OCI-LY1 (cell line): Measurements from ENCODE around the gene PABPC3.

Source experiments
- H2AFZ ChIP-seq: fragments of 200-600 bp; sonication (generic), shearing (Covaris generic); 2 replicates; pipeline ENCODE4 v1.6.0; 2014; ENCODE audit warnings: antibody characterized with exemption, mild to moderate bottlenecking, low read length
- H3F3A ChIP-seq: fragments of 200-600 bp; sonication (generic), shearing (Covaris generic); 2 replicates; pipeline ENCODE4 v1.6.0; 2014; ENCODE audit warnings: mild to moderate bottlenecking, antibody characterized with exemption, low read length, moderate library complexity; ENCODE audit not compliant: insufficient read depth
- H3K27ac ChIP-seq: fragments of 200-600 bp; sonication (generic); 2 replicates; pipeline ENCODE4 v1.5.1; 2014; ENCODE audit warnings: low read length, mixed run types, mild to moderate bottlenecking, low read depth; ENCODE audit not compliant: poor library complexity, severe bottlenecking
- H3K27me3 ChIP-seq: fragments of 200-600 bp; sonication (generic); 2 replicates; pipeline ENCODE4 v1.6.0; 2014; ENCODE audit warnings: antibody characterized with exemption, mild to moderate bottlenecking, low read length, moderate library complexity; ENCODE audit not compliant: insufficient read depth
- H3K36me3 ChIP-seq: fragments of 200-600 bp; sonication (generic); 2 replicates; pipeline ENCODE4 v1.6.1; 2014; ENCODE audit warnings: mild to moderate bottlenecking, antibody characterized with exemption, low read length, moderate library complexity, mixed read lengths; ENCODE audit not compliant: insufficient read depth
- H3K4me1 ChIP-seq: fragments of 200-600 bp; sonication (generic); 2 replicates; pipeline ENCODE4 v1.5.1; 2014; ENCODE audit warnings: mild to moderate bottlenecking, low read length, moderate library complexity; ENCODE audit not compliant: insufficient read depth, severe bottlenecking
- H3K4me2 ChIP-seq: fragments of 200-600 bp; sonication (generic), shearing (Covaris generic); 2 replicates; pipeline ENCODE4 v1.6.1; 2014; ENCODE audit warnings: low read length
- H3K4me3 ChIP-seq: fragments of 200-600 bp; sonication (generic); 2 replicates; pipeline ENCODE4 v1.5.1; 2014; ENCODE audit warnings: low read length, low read depth, mild to moderate bottlenecking, mixed read lengths; ENCODE audit not compliant: poor library complexity, severe bottlenecking
- H3K79me2 ChIP-seq: fragments of 200-600 bp; shearing (Covaris generic); 2 replicates; pipeline ENCODE4 v1.6.1; 2016; ENCODE audit warnings: mixed run types, low read length, mixed read lengths; ENCODE audit not compliant: insufficient read depth
- H3K9ac ChIP-seq: fragments of 200-600 bp; sonication (generic), shearing (Covaris generic); 2 replicates; pipeline ENCODE4 v1.6.1; 2014; ENCODE audit warnings: mild to moderate bottlenecking, low read length, mixed read lengths
- H3K9me2 ChIP-seq: fragments of 200-600 bp; sonication (generic), shearing (Covaris generic); 2 replicates; pipeline ENCODE4 v1.6.1; 2014; ENCODE audit warnings: low read depth, mild to moderate bottlenecking, low read length, mixed read lengths
- H3K9me3 ChIP-seq: fragments of 200-600 bp; shearing (Covaris generic); 2 replicates; pipeline ENCODE4 v1.6.1; 2014; ENCODE audit warnings: low read length, mixed read lengths
- H4K20me1 ChIP-seq: fragments of 200-600 bp; sonication (generic), shearing (Covaris generic); 2 replicates; pipeline ENCODE4 v1.6.0; 2016; ENCODE audit warnings: mild to moderate bottlenecking, low read length; ENCODE audit not compliant: insufficient read depth
- CTCF ChIP-seq: fragments of 200-600 bp; sonication (generic), shearing (Covaris generic); IDR thresholded peaks from 2 replicates; pipeline ENCODE4 v1.5.1; 2017; ENCODE audit warnings: mild to moderate bottlenecking, antibody characterized with exemption, low read length, moderate library complexity, mixed read lengths
- EZH2 ChIP-seq: fragments of 200-600 bp; sonication (generic), shearing (Covaris generic); IDR thresholded peaks from 2 replicates; pipeline ENCODE4 v1.8.0; 2017; ENCODE audit warnings: borderline replicate concordance, mixed run types, mild to moderate bottlenecking, antibody characterized with exemption, low read length, moderate library complexity, mixed read lengths

Gene PABPC3

GRCh38 chr13:25147638-25148401 is 51.9 kb downstream of the PABPC3 start:
- Histone ChIP-seq H3K4me2 (no peak overlapping the region), H2AFZ (no peak overlapping the region), H3K27me3 (no peaks in the 10 kb centered on the region), H3K36me3 (no peaks in the 10 kb centered on the region), H3K27ac (no peak overlapping the region), H3K9me2 (no peaks in the 10 kb centered on the region), H3K9me3 (no peaks in the 10 kb centered on the region), H3K4me3 (no peak overlapping the region), H3F3A (no peaks in the 10 kb centered on the region), H3K79me2 (no peaks in the 10 kb centered on the region), H3K4me1 (no peaks in the 10 kb centered on the region), H4K20me1 (no peaks in the 10 kb centered on the region), H3K9ac (no peak overlapping the region)
- TF ChIP-seq CTCF (no peak), EZH2 (no peak)

GRCh38 chr13:25148402-25148771 is 52.5 kb downstream of the PABPC3 start:
- TF ChIP-seq EZH2, result no peak
- TF ChIP-seq CTCF, result no peak

More at GRCh38 chr13:25148402-25148771, 52.5 kb downstream of the PABPC3 start:
- H4K20me1 ChIP-seq, result no peaks in the 10 kb centered on the region
- H3K4me1 ChIP-seq, result no peaks in the 10 kb centered on the region
- no peak overlapping the region for H3K4me2 ChIP-seq
- no peak overlapping the region for H2AFZ ChIP-seq
- no peaks in the 10 kb centered on the region for H3F3A ChIP-seq
- no peaks in the 10 kb centered on the region for H3K9me3 ChIP-seq
- no peaks in the 10 kb centered on the region for H3K27me3 ChIP-seq
- no peaks in the 10 kb centered on the region for H3K9me2 ChIP-seq
- no peaks in the 10 kb centered on the region for H3K36me3 ChIP-seq
- no peak overlapping the region for H3K27ac ChIP-seq
- no peak overlapping the region for H3K4me3 ChIP-seq
- no peaks in the 10 kb centered on the region for H3K79me2 ChIP-seq
- H3K9ac ChIP-seq, result no peak overlapping the region
